Stimulated activated naive CD8-positive, alpha-beta T cell treated with anti-CD3 and anti-CD28 coated beads, Interleukin-15, Interleukin-2, amounts not matched to agents 100 U/mL and 50 U/mL, for 24 hours (primary cell): ENCODE measurements around the gene LCE1C.

ENCODE experiments used
- ATAC-seq: fragments of 150-1000 bp; cut with Tn5 transposase; one replicate; pipeline ENCODE4 v1.10.0; 2021
- DNase-seq: peaks from one replicate; pipeline ENCODE4 v3.0.0; 2021

The LCE1C gene, protein sequence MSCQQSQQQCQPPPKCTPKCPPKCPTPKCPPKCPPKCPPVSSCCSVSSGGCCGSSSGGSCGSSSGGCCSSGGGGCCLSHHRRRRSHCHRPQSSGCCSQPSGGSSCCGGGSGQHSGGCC

DNA sequence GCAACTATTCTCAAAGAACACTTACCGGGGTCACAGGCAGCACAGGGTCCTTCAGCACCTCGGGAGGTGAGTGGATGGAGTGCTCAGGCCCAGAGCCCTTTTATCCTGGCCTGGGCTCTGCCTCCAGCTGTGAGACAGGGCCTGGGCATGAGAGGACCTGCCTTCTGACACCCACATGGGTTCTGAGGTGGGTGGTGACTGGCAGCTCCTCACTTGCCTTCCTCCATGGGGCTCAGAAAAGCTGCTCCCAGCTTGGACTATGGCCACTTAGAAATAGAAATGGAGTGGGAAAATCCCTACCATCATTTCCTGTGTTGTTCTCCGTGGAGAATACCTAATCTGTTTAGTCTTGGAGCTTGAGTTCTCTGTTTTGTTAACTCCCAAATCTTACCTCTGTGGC lies at the start of gene LCE1C:
LCE1C (minus strand) TSS at position 76 of the 400 bp plus-strand sequence. CDS start 1,173 bp downstream, outside the sequence.
- no peak for ATAC-seq
- no peak for DNase-seq

DNA sequence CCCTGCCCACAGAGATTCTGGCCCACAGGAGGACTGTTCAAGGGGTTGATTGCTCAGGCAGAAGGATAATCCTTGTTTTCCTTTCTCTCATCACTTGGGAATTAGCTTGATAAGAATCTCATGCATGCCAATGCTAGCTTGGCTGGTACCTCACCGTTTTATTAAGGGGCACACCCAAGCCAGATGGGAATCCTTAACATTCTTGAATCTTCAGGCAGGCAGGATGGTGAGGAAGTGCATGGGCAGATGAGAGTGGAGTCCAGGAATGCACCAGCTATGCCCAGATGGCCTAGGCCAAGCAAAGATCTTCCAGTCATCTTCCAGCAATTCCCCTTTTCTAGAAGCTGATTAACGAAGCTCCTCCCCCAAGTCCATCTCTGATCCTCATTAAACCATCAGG lies 49.2 kb upstream of the LCE1C start:
- DNase-seq (no peak), ATAC-seq (no peak)

DNA sequence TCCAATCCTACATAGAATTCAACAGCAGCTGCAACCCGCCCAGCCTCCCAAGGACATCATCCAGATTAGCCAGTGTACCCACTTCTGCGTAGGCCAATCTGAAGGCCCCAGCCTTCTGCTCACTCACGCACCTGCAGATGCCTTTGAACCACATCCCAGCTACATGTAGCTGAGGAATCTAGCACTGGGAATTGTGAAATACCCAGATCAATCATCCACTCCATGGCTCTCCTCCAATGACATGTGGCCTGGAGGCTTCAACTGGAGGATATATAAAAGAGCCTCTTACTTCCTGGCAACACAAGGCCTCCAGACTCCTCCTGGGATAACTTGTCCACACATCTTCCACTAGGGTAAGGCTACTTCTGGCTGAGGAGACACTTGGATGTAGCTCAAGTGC lies 36.1 kb upstream of the LCE1C start, which contains the start of gene LCE6A:
LCE6A (plus strand) TSS at position 301 of the 400 bp plus-strand sequence. CDS start 665 bp downstream, outside the sequence.
- DNase-seq = no peak

DNA sequence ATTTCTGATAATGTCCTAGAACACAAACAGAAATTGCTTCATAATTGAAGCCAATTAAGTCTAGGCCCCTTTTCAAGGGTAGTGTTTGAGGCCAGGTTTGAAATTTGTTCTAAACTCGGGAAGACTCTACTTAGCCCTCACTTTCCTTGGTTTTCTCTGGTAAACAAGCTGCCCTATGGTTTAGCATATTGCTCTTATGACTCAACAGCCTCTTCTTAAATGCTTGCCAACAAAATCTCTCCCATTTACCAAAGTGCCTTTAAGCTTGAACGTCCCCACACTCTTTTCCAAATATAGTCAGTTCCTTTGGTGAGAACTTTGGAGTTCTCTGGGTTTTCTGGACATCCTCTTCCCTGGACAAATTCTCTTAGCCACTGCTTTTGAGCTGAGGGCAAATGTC lies 30.4 kb upstream of the LCE1C start:
- DNase-seq = no peak
- ATAC-seq = no peak

More for the DNA sequence above, 36.1 kb upstream of the LCE1C start, which contains the start of gene LCE6A:
- ATAC-seq = no peak

DNA sequence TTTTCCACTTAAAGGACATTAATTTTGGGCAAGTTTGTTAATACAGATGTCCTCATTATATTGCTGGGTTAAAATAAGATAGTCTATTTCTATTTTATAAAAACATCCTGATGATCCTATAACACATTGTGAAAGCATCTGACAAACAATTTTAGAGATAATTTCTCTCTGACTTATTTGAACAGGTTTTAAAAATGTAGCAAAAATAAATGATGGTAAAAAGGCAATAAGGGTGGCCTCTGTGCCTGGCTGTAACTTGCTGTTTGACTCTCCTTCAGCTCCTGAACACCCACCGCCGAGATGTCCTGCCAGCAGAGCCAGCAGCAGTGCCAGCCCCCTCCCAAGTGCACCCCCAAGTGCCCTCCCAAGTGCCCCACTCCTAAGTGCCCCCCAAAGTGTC lies 20.7 kb upstream of the LCE1C start, which contains the start of gene LCE1A:
LCE1A (plus strand) TSS at position 301 of the 400 bp plus-strand sequence; CDS start at position 301, 0 bp downstream.
- no peak for DNase-seq
- ATAC-seq = no peak

DNA sequence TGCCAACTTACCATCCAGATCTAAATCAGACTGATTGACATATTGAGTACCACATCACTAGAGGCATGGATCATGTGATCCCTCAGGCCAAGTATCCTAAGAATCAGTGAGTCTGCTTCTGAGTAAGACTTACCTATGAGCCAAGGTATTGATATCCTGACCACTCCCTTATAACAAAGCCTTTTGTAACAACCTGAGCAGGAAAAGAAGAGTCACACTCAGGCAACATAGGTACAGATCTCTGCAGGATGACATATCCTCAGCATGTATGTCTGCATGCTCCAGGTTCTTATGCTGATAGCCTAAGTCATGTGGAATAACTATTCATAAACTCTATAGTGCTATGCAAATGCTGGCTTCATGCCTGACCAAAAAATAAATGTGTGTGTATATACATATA lies 18.5 kb upstream of the LCE1C start:
- DNase-seq = no peak
- no peak for ATAC-seq

DNA sequence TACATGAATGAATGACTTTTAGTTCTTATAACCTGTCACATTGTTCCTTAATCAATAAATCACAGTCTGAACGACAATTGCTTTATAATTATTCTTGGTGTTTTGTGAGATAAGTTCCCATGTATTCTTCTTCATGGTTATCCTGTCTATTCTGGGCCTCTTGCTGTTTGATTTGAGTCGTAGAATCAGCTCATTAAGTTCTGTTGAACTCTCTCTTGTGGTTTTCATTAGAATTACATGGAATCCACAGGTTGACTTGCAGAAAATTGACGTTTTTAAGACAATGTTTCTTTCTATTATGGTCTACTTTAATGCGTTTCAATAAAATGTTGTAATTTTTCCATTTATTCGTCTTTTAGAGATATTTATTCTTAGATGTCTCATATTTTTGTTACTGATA lies 16.8 kb upstream of the LCE1C start:
- DNase-seq (no peak), ATAC-seq (no peak)

DNA sequence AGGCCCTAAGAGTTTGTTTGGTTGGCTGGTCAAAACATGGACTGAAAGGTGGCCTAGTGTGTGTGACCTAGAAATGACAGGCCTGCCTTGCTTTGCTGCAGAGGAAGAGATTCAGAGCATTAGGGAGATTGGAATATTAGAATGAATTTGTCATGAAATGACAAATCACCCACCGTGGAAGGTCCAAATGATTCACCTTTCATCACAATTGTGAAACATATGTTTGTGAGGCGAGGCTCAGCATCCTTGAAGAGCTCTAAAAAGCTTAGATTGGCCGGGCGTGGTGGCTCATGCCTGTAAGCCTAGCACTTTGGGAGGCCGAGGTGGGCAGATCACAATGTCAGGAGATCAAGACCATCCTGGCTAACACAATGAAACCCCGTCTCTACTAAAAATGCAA lies 10.9 kb upstream of the LCE1C start:
- ATAC-seq (no peak), DNase-seq (no peak)

DNA sequence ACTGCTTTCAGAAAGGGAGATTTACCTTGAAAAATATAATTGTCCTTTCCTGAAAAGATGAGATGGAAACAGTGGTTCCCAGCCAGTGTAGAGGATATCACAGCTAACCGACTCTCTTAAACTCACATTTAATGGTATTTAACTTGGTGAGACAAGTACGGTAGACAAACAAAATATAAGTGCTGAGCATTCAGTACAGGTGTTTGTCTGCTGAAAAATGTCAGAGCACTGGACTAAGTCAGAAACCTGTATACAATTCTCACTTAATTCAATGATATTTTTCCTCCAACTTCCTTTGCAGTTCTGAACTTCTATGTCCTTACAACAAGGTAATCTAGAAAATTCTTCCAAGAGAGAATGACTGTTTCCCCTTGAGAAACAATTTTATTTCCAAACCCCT lies 5.2 kb upstream of the LCE1C start, which contains the start of gene LCE1B:
LCE1B (plus strand) TSS at position 301 of the 400 bp plus-strand sequence. CDS start 476 bp downstream, outside the sequence.
- no peak for ATAC-seq
- DNase-seq = no peak

DNA sequence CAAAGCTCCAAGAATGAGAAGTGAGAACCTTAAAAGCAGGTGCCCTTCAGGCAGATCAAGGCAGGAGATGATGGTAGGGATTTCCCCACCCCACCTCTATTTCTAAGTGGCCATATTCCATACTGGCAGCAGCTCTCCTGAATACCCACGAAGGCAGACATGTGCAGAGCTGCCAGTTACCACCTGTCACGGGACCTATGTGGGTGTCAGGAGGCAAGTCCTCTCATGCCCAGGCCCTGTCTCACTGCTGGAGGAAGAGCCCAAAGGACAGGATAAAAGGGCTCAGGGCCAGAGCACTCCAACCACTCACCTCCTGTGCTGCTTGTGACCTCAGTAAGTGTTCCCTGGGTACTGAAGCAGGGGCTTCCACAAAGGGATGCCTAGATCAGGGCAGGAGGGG lies 4.6 kb upstream of the LCE1C start:
- ATAC-seq (no peak), DNase-seq (no peak)

DNA sequence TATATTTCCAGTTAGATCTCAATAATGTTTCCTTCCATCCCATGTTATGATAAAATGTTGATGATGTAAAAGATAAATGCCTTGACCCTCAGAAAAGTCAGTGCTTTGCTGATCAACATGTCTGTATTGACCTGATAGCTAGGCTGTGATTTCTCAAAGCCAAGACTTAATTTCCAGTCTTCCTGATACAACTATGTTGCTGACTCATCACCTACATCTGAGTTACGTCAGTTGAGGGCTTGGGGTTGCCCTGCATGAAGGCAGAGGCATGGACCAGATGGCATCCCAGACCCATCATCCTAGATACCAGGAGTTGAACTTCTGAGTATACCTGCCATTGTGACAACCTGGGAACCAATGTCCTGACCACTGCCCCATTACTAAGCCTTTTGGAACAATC lies 5.1 kb downstream of the LCE1C start:
- DNase-seq = no peak
- no peak for ATAC-seq

DNA sequence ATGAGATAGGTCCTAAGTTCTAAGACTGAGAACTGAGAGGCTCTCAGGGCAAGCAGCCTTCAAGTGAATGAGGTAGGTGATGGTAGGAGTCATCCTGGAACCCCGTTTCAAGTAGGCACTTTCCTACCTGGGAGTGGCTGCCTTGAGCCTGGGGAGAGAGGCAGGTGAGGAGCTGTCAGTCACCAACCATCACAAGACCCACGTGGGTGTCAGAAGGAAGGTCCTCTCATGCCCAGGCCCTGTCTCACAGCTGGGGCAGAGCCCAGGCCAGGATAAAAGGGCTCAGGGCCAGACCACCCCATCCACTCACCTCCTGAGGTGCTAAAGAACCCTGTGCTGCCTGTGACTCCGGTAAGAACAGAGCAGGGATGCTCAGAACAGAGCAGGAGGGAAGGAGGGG lies 10.0 kb downstream of the LCE1C start, which contains the start of gene LCE1D:
LCE1D (plus strand) TSS at position 301 of the 400 bp plus-strand sequence. CDS start 1,074 bp downstream, outside the sequence.
- ATAC-seq (no peak), DNase-seq (no peak)

DNA sequence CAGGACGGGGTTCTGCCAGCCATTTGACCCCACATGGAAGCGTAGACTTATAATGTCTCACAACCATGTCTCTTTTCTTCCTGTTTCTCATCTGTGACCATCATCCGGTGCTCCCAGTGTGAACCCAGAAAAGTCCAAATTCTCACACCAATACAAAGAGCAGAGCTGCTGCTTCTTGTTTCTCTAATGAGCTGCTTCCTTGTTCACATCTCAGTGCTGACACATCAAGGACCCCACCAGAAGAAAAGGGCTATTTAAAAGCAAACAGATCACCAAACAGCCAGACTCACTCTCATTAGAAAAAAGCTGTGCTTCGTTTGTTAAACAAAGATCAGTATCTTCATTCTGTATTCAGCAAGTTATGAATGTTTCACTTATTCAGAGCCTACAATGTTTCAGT lies 10.8 kb downstream of the LCE1C start:
- no peak for ATAC-seq

DNA sequence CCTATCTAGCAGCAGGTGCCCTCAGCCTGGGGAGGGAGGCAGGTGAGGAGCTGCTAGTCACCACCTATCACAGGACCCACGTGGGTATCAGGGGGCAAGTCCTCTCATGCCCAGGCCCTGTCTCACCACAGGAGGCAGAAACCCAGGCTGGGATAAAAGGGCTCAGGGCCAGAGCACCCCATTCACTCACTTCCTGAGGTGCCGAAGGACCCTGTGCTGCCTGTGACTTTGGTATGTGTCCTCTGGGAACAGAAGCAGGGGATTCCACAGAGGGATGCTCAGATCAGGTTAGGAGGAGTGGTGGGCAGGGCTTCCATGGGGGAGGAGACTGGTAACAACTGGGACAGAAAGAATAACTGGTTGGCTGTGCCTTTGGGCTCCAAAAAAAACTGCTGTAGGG lies 20.4 kb downstream of the LCE1C start, which contains the start of gene LCE1E:
LCE1E (plus strand) TSS at position 181 of the 400 bp plus-strand sequence. CDS start 1,043 bp downstream, outside the sequence.
- no peak for DNase-seq

More for the DNA sequence above, 10.8 kb downstream of the LCE1C start:
- no peak for DNase-seq

DNA sequence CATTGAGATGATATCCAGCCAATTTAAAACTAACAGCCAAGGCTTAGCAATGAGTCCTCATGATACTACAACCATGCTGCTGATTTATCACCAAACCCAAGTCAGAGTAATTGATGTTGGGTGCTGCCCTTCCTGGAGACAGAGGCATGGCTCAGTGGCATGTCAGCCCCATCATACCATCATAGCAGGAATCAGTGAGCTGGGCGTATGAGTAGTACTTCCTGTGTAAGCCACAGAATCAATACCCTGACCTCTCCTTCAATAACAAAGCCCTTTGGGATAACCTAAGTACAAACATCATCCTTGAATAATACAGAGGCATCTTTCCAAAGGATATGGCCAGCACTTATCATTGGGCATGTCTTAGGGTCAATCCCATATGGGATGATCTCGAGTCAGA lies 23.4 kb downstream of the LCE1C start:
- ATAC-seq (no peak), DNase-seq (no peak)

More for the DNA sequence above, 20.4 kb downstream of the LCE1C start, which contains the start of gene LCE1E:
- no peak for ATAC-seq

DNA sequence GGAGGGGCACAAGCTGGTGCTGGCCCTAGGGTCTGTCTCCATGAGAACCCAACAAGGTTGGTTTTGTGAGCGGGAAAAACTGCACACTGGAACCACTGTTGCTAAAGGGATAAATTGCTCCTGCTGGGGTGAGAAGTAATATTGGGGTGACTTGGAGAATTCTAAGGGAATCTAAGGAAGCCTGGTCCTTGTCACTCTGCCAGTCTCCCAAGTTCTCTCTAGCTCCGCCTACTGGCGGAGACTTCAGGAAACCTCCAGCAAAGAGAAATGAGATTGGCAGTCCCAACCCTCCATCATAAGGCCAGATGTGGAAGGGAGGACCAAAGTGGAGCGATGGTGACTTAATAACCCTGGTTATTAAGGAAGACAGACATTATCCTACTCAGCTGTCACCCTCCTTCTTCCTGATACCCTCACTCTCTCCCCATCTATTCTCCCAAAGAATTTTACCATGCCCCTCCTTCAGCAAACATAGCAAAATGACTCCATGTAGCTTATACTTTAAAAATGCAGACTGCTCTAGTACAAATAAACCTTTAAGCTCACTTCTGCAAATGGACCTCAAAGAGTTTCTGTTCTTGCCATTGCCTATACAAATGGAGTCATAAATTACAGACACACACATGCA lies 28.8 kb downstream of the LCE1C start:
- no peak for ATAC-seq
- DNase-seq = no peak

DNA sequence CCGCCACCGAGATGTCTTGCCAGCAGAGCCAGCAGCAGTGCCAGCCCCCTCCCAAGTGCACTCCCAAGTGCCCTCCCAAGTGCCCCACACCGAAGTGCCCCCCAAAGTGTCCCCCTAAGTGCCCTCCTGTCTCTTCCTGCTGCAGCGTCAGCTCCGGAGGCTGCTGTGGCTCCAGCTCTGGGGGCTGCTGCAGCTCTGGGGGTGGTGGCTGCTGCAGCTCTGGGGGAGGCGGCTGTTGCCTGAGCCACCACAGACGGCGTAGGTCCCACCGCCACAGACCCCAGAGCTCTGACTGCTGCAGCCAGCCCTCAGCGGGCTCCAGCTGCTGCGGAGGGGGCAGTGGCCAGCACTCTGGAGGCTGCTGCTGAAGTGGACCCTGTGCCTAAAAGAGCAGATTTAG lies 30.1 kb downstream of the LCE1C start:
- ATAC-seq = no peak
- DNase-seq = no peak

DNA sequence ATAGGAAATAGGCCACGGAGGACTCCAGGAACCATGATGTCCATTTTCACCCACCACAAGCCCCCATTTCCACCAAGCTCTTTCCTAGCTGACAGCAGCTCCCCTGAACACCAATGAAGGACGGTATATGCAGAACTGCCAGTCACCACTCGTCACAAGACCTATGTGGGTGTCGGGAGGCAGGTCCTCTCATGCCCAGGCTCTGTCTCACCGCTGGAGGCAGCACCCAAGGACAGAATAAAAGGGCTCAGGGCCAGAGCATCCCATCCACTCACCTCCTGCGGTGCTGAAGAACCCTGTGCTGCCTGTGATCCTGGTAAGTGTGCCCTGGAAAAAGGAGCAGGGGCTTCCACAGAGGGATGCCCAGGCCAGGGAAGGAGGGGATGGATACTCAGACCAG lies 31.6 kb downstream of the LCE1C start, which contains the start of gene LCE1F:
LCE1F (plus strand) TSS at position 266 of the 400 bp plus-strand sequence. CDS start 1,232 bp downstream, outside the sequence.
- DNase-seq = no peak

DNA sequence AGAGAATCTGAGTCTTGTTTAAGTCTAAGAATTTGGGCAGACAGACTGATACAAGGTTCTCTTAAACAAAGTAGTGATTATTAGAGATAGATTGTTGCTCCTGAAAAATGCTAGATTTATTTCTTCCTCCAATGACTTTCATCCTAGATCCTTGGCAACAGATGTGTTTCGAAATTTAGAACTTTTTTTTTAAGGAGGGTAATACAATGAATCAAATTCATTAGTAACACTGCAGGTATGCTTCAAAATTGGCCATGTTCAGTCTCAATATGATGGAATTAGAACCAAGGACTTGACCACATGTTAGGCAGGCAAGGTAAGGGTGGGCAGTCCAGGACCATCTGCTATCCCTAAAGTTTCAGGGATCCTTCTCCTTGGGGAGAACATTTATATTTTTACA lies 36.0 kb downstream of the LCE1C start:
- DNase-seq (no peak), ATAC-seq (no peak)

More for the DNA sequence above, 31.6 kb downstream of the LCE1C start, which contains the start of gene LCE1F:
- no peak for ATAC-seq

DNA sequence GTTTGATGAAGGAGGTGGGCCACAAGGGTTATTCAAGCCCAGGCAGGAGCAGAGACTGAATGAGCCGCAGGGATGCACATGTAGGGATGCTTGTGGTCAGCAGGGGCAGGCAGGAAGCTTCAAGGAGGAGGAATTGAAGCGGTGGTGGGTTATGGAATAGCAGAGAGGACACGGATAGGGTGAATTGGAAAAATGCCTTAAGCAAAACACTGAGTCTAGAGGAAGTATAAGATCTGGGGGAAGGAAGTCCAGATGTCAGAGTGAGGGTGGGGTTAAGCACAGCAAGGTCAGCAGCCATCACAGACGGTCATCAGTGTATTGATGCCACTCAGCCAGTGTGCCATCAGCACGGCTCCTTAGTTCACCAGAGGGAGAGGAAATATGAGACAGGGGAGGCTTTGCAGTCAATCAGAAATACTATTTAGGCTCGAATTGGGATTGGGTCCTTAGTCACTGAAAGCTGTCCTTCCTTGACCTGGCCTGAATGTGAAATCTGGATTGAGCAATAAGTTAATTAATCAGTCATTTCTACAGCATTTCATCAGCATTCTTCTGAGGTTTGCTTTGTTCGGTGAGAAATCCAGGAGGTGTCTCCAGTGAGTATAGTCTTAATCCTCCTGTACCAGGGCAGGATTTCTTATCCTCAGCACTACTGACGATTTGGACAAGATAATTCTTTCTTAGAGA lies 37.5 kb downstream of the LCE1C start:
- no peak for DNase-seq
- no peak for ATAC-seq

DNA sequence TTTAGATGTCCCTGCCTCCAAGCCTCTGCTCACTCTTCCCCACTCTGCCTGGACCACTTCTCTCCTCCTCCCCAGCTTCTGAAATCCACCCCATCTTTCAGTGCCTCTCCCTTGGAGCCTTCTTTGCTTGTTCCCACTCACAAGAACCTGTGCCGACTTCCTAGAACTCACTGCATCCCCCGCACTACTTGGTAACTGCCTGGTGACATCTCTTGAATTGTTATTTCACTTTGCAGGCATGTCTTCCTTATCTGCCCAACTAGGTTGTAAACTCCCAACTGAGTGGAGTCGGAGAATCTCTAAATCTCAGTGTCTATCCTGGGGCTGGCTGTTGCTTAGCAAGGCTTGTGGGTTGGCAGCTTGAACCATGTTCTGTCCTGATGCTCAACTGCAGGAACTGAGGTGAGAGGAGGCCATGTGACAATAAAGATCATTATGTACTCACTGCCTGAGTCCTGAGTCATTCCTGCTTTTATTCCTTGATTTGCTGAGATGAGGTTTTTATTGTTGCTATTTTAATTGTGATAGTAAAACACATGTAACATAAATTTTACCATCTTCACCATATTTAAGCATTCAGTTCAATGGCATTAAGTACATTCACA lies 44.7 kb downstream of the LCE1C start:
- DNase-seq = no peak
- no peak for ATAC-seq

DNA sequence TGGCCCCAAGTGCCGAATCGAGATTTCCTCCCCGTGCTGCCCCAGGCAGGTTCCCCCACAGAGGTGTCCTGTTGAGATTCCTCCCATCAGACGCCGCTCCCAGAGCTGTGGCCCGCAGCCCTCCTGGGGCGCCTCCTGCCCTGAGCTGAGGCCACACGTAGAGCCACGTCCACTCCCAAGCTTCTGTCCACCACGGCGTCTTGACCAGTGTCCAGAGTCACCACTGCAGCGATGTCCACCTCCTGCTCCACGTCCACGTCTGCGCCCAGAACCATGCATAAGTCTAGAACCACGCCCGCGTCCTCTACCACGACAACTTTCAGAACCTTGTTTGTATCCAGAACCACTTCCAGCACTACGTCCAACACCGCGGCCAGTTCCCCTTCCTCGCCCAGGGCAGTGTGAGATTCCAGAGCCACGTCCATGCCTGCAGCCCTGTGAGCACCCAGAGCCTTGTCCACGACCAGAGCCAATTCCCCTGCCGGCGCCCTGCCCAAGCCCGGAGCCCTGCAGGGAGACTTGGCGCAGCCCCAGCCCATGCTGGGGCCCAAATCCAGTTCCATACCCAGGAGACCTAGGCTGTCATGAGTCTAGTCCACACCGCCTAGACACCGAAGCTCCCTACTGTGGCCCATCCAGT lies 45.8 kb downstream of the LCE1C start:
- no peak for ATAC-seq
- no peak for DNase-seq
